ENCODE data around the gene HBEGF. TPM values are rescaled to one million over a fixed set of nuclear protein-coding genes. Genes with fewer than 3 reads are reported as not detected.

HBEGF gene
- polyA plus RNA-seq, 1 donor (not counting 4 experiments of a cell fraction or from before 2014, with no cell fraction given), result 53.1 TPM

DNA sequence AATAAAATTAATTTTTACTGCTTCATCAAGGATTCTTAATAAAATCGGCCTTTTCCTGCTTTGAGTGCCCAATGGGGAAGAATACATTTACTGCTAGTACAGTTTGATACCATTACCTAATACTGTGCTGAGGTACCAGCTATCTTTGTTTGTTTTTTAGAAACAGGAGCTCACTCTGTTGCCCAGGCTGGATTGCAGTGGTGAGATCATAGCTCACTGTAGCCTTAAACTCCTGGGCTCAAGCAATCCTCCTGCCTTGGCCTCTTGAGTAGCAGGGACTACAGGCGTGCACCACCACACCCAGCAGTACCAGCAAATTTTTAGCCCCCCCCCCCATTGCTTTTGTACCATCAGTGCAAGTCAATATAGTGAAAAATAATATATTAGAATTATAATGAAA lies 41.6 kb upstream of the HBEGF start:
- Histone ChIP-seq H3K9ac (ENCODE audit: control insufficient read depth, extremely low read depth, insufficient read depth, low read length) (no peak overlapping the region), H3K36me3 (ENCODE audit: control insufficient read depth in 2 of 2, extremely low read depth in 1 of 2, insufficient read depth in 2 of 2, low read length in 2 of 2) (no peaks in the 10 kb centered on the region), H3K79me2 (ENCODE audit: control insufficient read depth, insufficient read depth, low read length) (no peaks in the 10 kb centered on the region), H3K27ac (ENCODE audit: control insufficient read depth, insufficient read depth, low read length) (no peak overlapping the region), H3K4me2 (ENCODE audit: control insufficient read depth, extremely low read depth, insufficient read depth, low read depth, low read length) (no peak overlapping the region), H3K4me1 (ENCODE audit: control insufficient read depth, extremely low read depth, insufficient read depth, low read length) (no peaks in the 10 kb centered on the region), H4K20me1 (ENCODE audit: control insufficient read depth, extremely low read depth, insufficient read depth, low read length) (no peaks in the 10 kb centered on the region), H3K9me1 (ENCODE audit: control insufficient read depth, extremely low read depth, insufficient read depth, low read length) (no peaks in the 10 kb centered on the region), H3K9me3 (ENCODE audit: control insufficient read depth, low read depth, low read length) (no peaks in the 10 kb centered on the region), H3K4me3 (ENCODE audit: control insufficient read depth in 2 of 3, extremely low read depth in 1 of 3, insufficient read depth in 2 of 3, low read depth in 1 of 3, low read length in 3 of 3) (no peak overlapping the region), H2AFZ (ENCODE audit: control insufficient read depth, low read length) (no peak overlapping the region), H3K27me3 (ENCODE audit: control insufficient read depth, extremely low read depth, insufficient read depth, low read length) (no peaks in the 10 kb centered on the region)
- DNase-seq (ENCODE audit: low read depth, low spot score), result no peak
- TF ChIP-seq, protein P1, sequence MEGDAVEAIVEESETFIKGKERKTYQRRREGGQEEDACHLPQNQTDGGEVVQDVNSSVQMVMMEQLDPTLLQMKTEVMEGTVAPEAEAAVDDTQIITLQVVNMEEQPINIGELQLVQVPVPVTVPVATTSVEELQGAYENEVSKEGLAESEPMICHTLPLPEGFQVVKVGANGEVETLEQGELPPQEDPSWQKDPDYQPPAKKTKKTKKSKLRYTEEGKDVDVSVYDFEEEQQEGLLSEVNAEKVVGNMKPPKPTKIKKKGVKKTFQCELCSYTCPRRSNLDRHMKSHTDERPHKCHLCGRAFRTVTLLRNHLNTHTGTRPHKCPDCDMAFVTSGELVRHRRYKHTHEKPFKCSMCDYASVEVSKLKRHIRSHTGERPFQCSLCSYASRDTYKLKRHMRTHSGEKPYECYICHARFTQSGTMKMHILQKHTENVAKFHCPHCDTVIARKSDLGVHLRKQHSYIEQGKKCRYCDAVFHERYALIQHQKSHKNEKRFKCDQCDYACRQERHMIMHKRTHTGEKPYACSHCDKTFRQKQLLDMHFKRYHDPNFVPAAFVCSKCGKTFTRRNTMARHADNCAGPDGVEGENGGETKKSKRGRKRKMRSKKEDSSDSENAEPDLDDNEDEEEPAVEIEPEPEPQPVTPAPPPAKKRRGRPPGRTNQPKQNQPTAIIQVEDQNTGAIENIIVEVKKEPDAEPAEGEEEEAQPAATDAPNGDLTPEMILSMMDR (optimal IDR thresholded peaks at IDR 0.05 in 1 of 3, IDR thresholded peaks at IDR 0.05 in 1 of 3, conservative IDR thresholded peaks at IDR 0.05 in 1 of 3; ENCODE audit: extremely low read depth in 1 of 3, insufficient read depth in 2 of 3, low read length in 3 of 3), result no peak
- TF ChIP-seq EZH2 (IDR thresholded peaks at IDR 0.05; ENCODE audit: low read length), result no peak
- no peak for FAIRE-seq
- dilution Hi-C loops (cut with MboI; ENCODE audit: extremely low pct_ligation_motif_present, low sequenced_read_pairs), result no loop called here

DNA sequence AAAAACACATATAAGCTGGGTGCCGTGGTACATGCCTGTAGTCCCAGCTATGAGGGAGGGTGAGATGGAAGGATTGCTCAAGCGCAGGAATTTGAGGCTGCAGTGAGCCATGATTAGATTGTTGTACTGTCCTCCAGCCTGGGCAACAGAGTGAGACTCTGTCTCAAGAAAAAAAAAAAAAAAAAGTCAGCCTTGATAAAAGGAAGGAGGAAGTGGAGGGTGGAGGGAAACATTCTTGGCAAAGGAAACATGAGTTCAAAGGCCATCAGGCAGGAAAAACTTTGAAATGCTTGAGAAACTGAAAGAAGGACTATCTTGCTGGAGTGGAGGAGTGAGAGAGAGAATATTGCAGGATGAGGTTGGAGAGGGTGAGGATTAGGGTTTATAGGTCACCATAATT lies 36.9 kb upstream of the HBEGF start:
- Histone ChIP-seq H3K36me3 (ENCODE audit: control insufficient read depth in 2 of 2, extremely low read depth in 1 of 2, insufficient read depth in 2 of 2, low read length in 2 of 2) (no peaks in the 10 kb centered on the region), H3K79me2 (ENCODE audit: control insufficient read depth, insufficient read depth, low read length) (no peaks in the 10 kb centered on the region), H3K4me3 (ENCODE audit: control insufficient read depth in 2 of 3, extremely low read depth in 1 of 3, insufficient read depth in 2 of 3, low read depth in 1 of 3, low read length in 3 of 3) (no peak overlapping the region), H3K9ac (ENCODE audit: control insufficient read depth, extremely low read depth, insufficient read depth, low read length) (no peak overlapping the region), H3K27me3 (ENCODE audit: control insufficient read depth, extremely low read depth, insufficient read depth, low read length) (no peaks in the 10 kb centered on the region), H3K4me1 (ENCODE audit: control insufficient read depth, extremely low read depth, insufficient read depth, low read length) (no peaks in the 10 kb centered on the region), H2AFZ (ENCODE audit: control insufficient read depth, low read length) (no peak overlapping the region), H3K9me3 (ENCODE audit: control insufficient read depth, low read depth, low read length) (no peaks in the 10 kb centered on the region), H3K27ac (ENCODE audit: control insufficient read depth, insufficient read depth, low read length) (no peak overlapping the region), H3K4me2 (ENCODE audit: control insufficient read depth, extremely low read depth, insufficient read depth, low read depth, low read length) (no peak overlapping the region), H3K9me1 (ENCODE audit: control insufficient read depth, extremely low read depth, insufficient read depth, low read length) (no peaks in the 10 kb centered on the region), H4K20me1 (ENCODE audit: control insufficient read depth, extremely low read depth, insufficient read depth, low read length) (no peaks in the 10 kb centered on the region)
- no peak for DNase-seq (ENCODE audit: low read depth, low spot score)
- dilution Hi-C loops (cut with MboI; ENCODE audit: extremely low pct_ligation_motif_present, low sequenced_read_pairs), result no loop called here
- TF ChIP-seq EZH2 (IDR thresholded peaks at IDR 0.05; ENCODE audit: low read length), result no peak
- FAIRE-seq, result no peak

DNA sequence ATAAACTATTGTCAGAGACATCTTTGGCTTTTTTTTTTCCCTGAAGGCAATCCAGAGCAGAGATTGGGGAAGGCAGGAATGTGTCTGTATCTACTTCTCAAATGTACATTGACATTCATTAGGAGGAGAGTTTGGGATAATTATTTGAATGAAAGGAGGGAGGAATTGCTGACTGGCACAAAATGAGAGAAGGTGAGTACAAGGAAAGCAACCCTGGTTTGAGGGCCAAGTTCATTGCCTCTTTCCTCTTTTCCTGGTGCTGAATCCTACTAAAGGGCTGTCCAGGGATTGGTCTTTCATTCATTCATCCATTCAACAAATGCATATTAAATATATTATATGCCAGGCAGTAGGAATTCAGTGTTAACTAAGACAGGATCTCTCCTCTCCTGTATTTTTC lies 36.5 kb upstream of the HBEGF start:
- Histone ChIP-seq H3K4me2 (ENCODE audit: control insufficient read depth, extremely low read depth, insufficient read depth, low read depth, low read length) (no peak overlapping the region), H3K9ac (ENCODE audit: control insufficient read depth, extremely low read depth, insufficient read depth, low read length) (no peak overlapping the region), H3K9me3 (ENCODE audit: control insufficient read depth, low read depth, low read length) (no peaks in the 10 kb centered on the region), H3K4me3 (ENCODE audit: control insufficient read depth in 2 of 3, extremely low read depth in 1 of 3, insufficient read depth in 2 of 3, low read depth in 1 of 3, low read length in 3 of 3) (no peak overlapping the region), H3K4me1 (ENCODE audit: control insufficient read depth, extremely low read depth, insufficient read depth, low read length) (no peaks in the 10 kb centered on the region), H3K36me3 (ENCODE audit: control insufficient read depth in 2 of 2, extremely low read depth in 1 of 2, insufficient read depth in 2 of 2, low read length in 2 of 2) (no peaks in the 10 kb centered on the region), H4K20me1 (ENCODE audit: control insufficient read depth, extremely low read depth, insufficient read depth, low read length) (no peaks in the 10 kb centered on the region), H3K79me2 (ENCODE audit: control insufficient read depth, insufficient read depth, low read length) (no peaks in the 10 kb centered on the region), H3K27ac (ENCODE audit: control insufficient read depth, insufficient read depth, low read length) (no peak overlapping the region), H2AFZ (ENCODE audit: control insufficient read depth, low read length) (no peak overlapping the region), H3K9me1 (ENCODE audit: control insufficient read depth, extremely low read depth, insufficient read depth, low read length) (no peaks in the 10 kb centered on the region), H3K27me3 (ENCODE audit: control insufficient read depth, extremely low read depth, insufficient read depth, low read length) (no peaks in the 10 kb centered on the region)
- DNase-seq (ENCODE audit: low read depth, low spot score) (no peak), FAIRE-seq (no peak)
- dilution Hi-C loops (cut with MboI; ENCODE audit: extremely low pct_ligation_motif_present, low sequenced_read_pairs), result no loop called here
- TF ChIP-seq EZH2 (IDR thresholded peaks at IDR 0.05; ENCODE audit: low read length), result no peak
- TF ChIP-seq, protein P1 (optimal IDR thresholded peaks at IDR 0.05 in 1 of 3, IDR thresholded peaks at IDR 0.05 in 1 of 3, conservative IDR thresholded peaks at IDR 0.05 in 1 of 3; ENCODE audit: extremely low read depth in 1 of 3, insufficient read depth in 2 of 3, low read length in 3 of 3), result no peak

All from keratinocyte (primary cell).